Measurements from ENCODE around the gene CGGBP1.
"Not testable (repeated sequence)": the region's sequence is repeated elsewhere in the genome, so short reads cannot be mapped to it uniquely, and the experiment has no call there.

The CGGBP1 gene

DNA sequence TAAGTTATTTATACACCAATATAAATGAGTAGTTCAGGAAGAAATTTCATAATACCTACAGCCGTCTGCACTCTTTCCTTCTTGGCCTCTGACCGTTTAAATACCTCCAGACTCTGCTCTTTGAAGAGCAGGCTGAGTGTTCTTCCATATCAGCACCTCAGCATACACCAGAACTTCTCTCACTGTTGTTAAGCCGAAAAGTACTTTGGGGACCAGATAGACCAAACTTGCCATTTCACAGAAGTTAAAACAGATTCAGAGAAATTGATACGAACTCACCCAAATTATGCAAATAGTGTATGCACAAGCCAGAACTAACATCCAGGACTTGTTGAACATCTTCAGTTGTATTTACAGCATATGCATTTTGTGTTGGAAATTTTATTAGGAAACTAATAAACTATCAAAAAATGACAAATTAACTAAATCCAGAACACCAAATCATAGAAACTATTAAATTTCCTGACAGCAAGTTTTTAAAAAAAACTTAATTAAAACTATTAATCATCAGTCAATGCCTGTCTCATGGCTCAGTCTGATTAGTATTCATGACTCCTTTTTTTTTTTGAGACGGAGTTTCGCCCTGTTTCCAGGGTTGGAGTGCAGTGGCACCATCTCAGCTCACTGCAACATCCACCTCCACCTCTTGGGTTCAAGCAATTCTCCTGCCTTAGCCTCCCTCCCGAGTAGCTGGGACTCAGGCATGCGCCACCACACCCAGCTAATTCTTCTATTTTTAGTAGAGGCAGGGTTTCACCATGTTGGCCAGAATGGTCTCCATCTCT is 24.1 kb downstream of the CGGBP1 start:
- DNase-seq (ENCODE audit: low read depth): no peak

DNA sequence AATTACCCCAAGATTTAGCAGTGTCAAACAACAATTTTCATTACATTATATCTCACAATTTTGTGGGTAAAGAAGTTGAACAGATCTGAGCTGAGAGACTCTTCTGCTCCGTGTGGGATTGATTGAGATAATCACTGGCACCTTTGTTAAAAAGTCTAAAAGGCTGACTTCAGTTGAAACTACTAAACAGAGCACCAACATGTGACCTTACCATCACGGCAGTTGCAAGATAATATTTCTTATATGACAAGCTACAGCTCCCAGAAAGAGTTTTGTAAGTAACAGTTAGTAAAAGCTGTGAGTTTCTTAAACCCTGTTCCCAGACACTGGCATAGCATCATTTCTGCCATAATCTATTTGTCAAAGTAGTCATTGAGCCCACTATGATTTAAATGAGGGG is 25.0 kb downstream of the CGGBP1 start:
- DNase-seq (ENCODE audit: low read depth): no peak

DNA sequence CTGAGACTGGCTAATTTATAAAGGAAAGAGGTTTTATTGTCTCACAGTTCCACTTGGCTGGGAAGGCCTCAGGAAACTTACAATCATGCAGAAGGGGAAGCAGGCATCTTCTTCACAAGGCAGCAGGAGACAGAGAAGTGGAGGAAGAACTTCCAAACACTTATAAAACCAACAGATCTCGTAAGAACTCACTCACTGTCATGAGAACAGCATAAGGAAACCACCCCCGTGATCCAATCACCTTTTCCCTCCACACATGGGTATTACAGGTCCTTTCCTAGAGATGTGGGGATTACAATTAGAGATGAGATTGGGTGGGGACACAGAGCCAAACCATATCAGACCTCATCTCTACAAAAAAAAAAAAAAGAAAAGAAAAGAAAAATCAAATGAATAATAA is 25.7 kb downstream of the CGGBP1 start:
- no peak for DNase-seq (ENCODE audit: low read depth)

DNA sequence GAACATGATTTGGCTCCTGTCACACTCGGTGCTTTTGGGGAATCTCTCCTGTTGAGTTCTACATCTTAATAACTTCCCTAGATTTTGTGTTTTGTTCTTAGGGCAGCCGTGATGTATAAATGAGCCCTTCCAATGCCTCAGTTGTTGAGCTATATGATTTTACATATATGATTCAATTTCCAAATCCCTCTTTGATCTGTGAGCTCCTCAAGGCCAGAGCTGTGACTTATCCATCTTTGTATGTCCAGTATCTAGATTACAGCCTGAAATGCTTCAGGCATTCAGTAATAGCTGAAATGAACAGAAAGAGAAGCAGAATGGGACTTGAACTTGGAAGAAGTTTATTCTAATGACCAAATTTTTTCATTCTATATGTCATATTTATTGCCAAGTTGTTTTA is 26.6 kb downstream of the CGGBP1 start:
- DNase-seq (ENCODE audit: low read depth): no peak

GRCh38 chr3:88031642-88032077 is 27.1 kb downstream of the CGGBP1 start:
- DNase-seq (ENCODE audit: low read depth): peak; percentile 7

GRCh38 chr3:88030210-88030609 is 28.6 kb downstream of the CGGBP1 start:
- no peak for DNase-seq (ENCODE audit: low read depth)

- no peak for DNase-seq (ENCODE audit: low read depth)
Observed at GRCh38 chr3:88028876-88029275, 29.9 kb downstream of the CGGBP1 start.

GRCh38 chr3:88025001-88025552 is 33.7 kb downstream of the CGGBP1 start:
- no peak for DNase-seq (ENCODE audit: low read depth)

DNA sequence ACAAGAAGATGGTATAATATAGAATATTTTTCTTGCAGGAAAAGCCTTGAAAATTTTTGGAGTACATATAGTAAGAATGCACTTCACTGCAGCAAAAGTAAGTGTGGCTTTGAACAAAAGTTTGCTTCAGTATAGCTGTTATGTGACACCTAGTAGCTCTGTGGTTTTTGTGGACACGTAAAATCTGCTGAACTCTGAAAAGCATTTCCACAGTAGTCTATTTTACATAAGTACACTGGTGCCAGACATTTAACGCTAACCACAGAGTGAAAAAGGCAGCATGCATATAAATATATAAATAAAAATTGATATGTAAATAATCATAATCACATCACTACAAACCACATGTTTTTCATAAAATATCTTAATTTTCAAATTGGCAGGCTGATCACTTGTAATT is 39.8 kb downstream of the CGGBP1 start:
- no peak for DNase-seq (ENCODE audit: low read depth)

- DNase-seq (ENCODE audit: low read depth): not testable (repeated sequence)
Observed at GRCh38 chr3:88015656-88016055, 43.1 kb downstream of the CGGBP1 start.

DNA sequence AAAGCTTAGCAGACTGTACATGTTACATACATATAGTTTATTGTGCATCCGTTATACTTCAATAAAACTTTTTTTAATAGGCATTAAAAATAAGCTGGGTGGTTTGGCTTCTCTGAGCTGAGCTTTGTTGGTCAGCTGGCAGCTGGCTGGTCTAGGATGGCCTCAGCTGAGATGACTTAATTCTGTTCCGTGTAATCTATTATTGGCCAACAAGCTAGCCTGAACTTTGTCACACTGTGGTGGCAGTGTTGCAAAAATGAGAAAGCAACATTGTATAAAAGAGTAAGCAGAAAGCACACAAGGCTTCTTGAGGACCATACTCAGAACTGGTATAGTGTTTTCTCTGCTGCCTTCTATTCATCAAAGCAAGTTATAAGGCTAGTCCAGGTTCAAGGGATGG is 45.2 kb downstream of the CGGBP1 start:
- DNase-seq (ENCODE audit: low read depth): no peak

DNA sequence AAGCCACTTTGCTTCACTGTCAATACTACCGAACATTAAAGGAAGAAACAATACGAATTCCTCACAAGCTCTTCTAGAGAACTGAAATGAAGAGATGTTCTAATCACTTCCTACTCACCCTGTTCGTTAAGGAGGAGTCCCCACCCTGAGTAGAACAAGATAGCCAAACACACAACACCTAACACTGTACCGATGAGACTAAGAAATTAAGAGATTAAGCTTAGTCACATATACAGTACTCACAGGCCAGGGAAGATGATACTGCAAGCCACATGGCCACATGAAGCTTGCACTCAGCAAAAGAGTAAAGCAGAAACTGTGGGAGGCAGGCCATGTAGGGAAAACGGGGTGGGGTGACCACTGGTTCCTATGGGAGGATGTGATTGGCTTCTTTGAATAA is 48.0 kb downstream of the CGGBP1 start:
- no peak for DNase-seq (ENCODE audit: low read depth)

DNA sequence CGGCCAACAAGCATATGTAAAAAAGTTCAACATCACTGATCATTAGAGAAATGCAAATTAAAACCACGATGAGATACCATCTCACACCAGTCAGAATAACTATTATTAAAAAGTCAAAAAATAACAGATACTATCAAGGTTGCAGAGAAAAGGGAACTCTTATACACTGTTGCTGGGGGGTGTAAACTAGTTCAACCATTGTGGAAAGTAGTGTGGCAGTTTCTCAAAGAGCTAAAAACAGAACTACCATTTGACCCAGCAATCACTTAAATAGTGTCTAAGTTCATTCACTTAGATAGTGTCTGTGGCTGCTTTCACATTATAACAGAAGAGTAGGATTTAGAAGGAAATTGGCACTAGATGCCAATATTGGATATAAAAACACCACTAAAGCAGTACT is 49.7 kb downstream of the CGGBP1 start:
- DNase-seq (ENCODE audit: low read depth): no peak

GRCh38 chr3:88005066-88005465 is 53.7 kb downstream of the CGGBP1 start:
- DNase-seq (ENCODE audit: low read depth): no peak

DNA sequence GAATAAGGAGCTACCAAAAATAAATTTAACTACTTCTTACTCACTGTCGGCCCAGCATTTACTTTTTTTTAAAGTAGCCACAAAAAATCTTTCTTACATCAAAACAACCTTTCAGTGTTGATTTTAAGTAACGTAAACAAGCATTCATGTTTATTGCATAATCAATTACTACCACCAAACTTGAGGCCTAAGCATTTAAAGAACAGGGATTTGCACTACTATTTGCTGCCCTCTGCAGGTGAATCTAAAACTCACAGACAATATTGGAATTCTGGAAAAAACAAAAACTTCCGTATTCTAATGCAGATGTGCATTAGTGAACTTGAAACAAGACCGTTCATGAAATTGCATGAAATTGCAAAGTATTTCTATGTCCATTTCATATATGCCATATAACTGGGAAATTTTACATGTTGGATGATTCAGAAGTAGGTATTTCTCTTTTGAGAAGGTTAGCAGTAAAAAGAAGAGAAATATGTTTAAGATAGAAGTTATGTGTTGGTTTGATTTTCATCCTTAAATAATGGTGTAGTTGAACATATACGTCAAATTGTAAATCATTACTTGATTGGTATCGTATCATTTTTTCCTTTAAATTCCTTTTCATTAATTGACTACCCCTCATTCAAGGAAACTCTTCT is 55.6 kb downstream of the CGGBP1 start:
- peak; percentile 11 for DNase-seq (ENCODE audit: low read depth)

DNA sequence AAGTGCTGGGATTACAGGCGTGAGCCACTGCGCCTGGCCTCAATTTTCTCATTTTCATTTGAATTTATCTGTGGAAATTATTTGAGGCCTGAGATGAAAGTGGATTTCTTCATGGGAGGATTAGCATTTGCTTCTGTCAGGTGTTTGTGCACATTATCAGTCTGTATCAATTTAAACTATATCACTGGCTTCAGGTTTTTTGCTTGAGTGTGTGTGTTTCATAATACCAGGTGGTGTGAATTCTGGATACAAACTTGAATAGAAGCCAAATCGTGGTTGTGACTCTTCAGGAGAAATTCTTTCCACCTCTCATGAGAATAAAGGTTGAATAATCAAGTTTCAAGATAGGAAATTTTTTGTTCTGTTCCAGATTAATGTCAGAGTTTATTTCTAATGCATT is 56.4 kb downstream of the CGGBP1 start:
- DNase-seq (ENCODE audit: low read depth): no peak

Measured in GM04503 (cell line).